Colon (tissue), 2 donors: ENCODE measurements around the gene FAM131B.

Experiments
- FAIRE-seq: peaks from 2 replicates; lab custom pipeline; 2012; peaks lifted over from hg19 to GRCh38; lab: Jason Lieb, UNC
- donor health status: control.
- donor health status: control.

FAM131B gene

GRCh38 chr7:143382126-143382790, 19.7 kb upstream of the FAM131B start:
- no peak for FAIRE-seq

DNA sequence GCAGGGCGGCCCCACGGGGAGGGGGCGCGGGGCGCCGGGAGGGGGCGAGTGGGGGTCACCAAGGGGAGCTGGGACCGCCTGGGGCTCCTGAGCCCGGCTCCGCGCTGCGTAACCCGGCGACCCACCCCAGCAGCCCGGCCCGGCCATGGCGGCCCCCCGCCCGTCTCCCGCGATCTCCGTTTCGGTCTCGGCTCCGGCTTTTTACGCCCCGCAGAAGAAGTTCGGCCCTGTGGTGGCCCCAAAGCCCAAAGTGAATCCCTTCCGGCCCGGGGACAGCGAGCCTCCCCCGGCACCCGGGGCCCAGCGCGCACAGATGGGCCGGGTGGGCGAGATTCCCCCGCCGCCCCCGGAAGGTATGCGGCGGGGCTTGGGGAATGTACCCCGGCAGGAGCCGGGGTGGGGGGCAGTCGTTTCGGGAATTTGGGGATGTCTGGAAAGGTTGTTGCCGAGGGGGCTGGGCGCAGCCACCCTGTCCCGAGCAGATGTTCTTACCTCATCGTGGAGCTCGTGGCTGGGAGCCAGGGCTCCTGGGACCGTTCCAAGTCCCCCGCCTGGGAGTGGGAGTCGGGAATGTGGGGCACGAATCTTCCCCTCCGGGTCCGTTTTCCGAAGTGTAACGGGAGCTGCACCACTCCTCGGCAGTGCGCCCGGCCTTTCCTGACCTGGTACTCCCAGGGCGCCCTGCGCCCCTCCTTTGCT, 19.1 kb upstream of the FAM131B start:
- FAIRE-seq, result no peak

- FAIRE-seq, result no peak
Observed at GRCh38 chr7:143380646-143381426, 18.3 kb upstream of the FAM131B start, which contains the start of gene ZYX. TSS of gene ZYX (plus strand) at chr7:143381345. CDS start at chr7:143381572, 227 bp downstream.

- FAIRE-seq, result no peak
Observed at GRCh38 chr7:143380260-143380645, 17.7 kb upstream of the FAM131B start.

DNA sequence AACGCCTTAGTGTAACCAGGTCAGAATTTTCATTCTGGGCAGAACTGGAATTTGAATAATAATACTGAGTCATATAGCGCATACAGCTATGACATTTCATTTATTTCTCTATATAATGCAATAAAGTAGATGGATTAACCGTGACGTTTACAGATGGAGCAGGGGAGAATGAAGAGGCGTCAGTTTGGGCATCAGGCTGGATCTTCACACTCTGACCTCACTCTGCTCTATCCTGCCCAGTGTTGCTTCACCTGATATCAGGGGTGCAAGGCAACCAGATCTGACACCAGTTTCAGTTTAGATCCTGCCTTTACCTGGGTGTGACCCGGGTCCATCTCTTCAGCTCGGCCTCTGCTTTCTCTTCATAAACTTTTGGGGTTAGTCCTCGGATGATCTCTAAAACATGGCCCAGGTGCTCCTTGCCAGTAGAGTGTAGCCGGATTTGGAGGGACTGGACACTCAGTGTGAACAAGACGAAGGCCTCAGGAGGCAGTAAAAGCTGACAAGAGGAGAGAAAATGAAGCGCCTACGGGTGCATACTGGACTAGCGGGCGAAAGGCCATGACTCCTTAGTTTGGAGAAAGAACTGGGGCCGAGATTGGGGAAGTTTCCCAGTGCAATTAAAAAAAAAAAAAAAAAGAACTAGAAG, 17.2 kb upstream of the FAM131B start:
- FAIRE-seq, result no peak

GRCh38 chr7:143376396-143376795, 13.9 kb upstream of the FAM131B start:
- no peak for FAIRE-seq

- no peak for FAIRE-seq
Observed at GRCh38 chr7:143375298-143376034, 13.0 kb upstream of the FAM131B start.

GRCh38 chr7:143374561-143374960, 12.0 kb upstream of the FAM131B start:
- FAIRE-seq, result no peak

GRCh38 chr7:143373255-143373794, 10.8 kb upstream of the FAM131B start:
- no peak for FAIRE-seq

GRCh38 chr7:143372070-143372469, 9.6 kb upstream of the FAM131B start:
- no peak for FAIRE-seq

GRCh38 chr7:143369678-143370651, 7.5 kb upstream of the FAM131B start:
- FAIRE-seq, result no peak

DNA sequence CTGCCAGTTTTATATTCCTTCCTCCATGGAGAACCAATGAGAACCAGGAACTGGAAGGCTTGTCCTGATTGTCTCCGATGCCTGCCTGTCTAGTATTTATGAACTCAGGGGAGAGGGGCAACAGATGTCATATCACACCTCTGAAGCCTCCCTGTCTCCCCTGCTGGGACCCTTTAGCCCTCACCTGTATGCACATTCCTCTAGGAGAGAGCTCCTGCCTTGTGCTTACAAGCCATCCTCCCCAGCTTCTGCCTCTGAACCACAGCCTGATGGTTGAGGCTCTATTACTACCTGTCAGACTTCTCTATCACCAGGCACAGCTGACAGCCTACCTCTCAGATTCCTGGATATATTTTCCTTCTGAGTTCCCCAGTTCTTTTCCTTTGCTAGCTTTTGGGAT, 5.9 kb upstream of the FAM131B start:
- FAIRE-seq, result no peak

- FAIRE-seq, result no peak
Observed at GRCh38 chr7:143367972-143368371, 5.5 kb upstream of the FAM131B start.

DNA sequence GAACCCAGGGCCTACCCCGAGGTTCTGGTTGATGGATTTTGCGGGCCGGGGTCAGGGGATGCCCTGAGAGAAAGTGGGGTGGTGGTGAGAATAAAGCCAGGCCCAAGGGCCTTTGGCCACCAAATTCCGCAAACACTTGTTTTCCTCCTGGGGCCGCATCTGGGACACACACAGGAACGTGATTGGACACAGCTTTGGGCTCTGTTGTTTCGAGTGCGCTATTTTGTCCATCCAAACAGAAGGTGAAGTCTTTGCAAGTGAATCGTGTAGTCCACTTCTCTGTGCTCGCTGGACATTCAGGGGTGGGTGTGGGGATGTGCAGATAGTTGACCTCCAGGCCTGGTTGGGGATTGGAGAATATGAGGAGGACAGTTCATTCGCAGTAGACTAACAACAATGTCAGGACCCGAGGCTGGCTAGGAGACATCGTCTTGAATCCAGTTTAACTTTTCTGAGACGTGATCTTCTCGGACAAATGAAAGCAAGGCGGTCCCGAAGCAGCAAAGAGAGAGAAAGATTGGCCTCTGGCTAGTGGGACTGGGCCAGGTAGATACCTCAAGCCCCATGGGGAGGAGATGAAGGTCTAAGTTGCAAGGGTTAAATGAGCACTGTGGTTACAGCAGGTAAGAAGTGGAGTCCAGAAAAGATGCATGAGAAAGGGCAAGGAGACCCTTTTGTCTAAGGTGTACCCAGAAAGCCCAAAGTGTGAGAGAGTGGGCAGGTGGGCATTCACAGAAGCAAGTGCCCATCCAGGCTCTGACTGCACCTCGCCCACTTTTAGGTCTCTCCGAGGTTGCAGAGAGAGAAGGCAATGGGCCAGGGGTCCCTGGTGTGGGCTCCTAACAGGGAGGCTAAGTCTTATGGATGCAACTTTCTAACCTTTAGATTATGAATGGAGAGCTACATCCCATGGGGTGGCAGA, 764 bp upstream of the FAM131B start:
- FAIRE-seq, result no peak

GRCh38 chr7:143361552-143362130, 872 bp downstream of the FAM131B start:
- FAIRE-seq, result no peak

DNA sequence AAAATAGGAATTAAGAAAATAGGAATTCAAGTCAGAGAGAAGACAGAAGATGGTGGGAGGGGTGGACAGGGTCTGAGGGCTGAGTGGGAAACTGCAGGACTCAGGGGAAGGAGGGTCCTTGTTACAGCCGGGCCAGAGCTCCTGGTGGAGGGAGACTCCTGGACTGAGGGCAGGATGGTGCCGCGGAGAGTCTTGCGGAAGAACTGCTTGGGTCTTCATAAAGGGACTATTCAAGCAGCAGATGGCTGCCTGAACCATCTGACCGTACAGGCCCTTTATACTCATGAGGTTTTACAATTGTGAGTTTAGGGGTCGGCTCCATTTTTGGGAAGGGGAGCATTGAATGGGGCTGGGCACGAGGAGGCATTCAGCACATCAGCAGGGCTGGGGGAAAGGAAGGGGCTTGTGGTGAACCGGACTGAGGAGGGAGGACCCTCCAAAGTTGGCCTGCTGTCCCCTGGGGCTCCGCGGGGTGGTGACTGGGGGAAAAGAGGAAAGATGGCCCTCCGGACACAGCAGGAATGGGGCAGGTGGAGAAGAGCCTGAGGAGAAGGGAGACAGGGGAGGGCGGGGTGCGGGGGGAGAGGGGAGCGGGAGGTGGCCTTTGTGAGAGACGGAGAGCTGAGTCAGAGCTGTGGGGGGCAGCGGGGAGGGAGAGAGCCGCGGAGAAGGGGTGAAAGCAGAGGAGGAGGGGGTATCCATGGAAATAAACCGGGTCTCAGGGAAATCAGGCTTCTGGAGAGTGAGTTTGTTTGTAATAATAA, 1.5 kb downstream of the FAM131B start:
- FAIRE-seq, result no peak

GRCh38 chr7:143359771-143360353, 2.7 kb downstream of the FAM131B start:
- FAIRE-seq, result no peak

- no peak for FAIRE-seq
Observed at GRCh38 chr7:143358626-143359025, 3.9 kb downstream of the FAM131B start.
